Ramos (cell line): ENCODE results near the gene KAT2B.

ENCODE experiments used
- in situ Hi-C: fragments of 300-500 bp; cut with MboI; formaldehyde crosslinking; loops from one replicate; pipeline ENCODE4 v1.14.3; 2022; ENCODE audit warnings: low sequenced_read_pairs; ENCODE audit not compliant: unreplicated experiment

KAT2B gene

DNA sequence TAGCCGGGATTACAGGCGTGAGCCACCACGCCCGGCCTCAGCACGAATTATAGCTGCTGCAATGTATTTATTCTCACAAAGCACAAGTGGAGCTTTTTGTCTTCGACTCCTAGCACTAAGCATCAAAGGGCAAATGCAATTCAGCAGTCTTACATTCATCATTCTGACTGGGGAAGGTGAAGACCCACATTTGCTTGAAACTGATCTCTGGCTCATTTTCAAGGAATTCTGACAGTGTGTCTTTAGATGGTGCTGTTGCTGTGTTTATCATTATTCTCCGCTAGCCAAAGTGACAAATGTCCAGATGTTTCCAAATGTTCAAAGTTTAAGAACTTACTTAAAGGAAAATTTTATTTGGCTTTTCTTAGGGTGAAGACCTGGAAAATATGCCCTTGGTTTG, 89.9 kb downstream of the KAT2B start:
- in situ Hi-C loops: no loop called here

DNA sequence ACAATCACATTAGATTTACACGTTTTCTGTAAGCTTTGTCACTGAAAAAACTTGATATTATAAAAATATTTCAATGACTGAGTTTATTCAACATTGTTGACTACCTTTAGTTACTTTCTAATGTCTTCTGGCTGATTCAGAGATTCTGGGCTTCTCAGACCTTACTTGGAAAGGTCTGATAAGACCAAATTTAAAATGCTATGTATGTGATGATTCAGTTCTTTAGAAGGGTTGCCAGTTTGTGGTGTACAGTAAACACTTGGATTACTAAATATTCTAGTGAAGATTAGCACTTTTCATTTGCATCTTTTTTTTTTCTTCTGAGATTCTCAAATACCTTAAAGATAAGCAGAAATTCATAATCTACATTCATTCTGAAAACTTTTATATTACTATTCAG, 96.0 kb downstream of the KAT2B start:
- in situ Hi-C loops: no loop called here

DNA sequence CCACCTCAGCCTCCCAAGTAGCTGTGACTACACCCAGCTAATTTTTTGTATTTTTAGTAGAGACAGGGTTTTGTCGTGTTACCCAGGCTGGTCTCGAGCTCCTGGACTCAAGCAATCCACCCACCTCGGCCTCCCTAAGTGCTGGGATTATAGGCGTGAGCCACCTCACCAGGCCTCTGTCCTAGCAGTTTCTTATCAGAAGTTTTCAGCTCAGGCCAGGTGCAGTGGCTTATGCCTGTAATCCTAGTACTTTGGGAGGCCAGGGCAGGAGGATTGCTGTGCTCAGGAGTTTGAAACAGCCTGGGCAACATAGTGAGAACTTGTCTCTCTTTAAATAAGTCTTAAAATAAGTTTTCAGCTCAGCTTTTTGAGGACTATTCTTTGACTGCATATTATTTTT, 97.4 kb downstream of the KAT2B start:
- in situ Hi-C loops: no loop called here

DNA sequence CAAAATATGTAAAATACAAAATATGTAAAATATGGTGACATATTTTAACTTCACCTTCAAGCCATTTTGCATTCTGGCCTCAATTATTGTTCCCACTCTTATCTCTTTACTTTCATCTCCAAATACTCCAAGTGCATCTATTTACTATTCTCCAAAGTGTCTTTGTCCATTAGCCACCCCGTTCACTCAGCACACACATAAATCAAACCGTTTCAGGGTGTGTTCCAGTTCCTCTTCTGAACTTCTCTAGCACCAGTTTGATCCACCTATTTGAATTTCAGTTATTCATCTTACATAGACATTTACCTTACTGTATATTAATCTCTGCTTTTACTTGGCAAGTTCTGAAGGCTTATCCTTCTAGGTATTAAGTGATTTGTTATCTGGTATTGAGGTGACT, 100.6 kb downstream of the KAT2B start:
- in situ Hi-C loops: no loop called here

DNA sequence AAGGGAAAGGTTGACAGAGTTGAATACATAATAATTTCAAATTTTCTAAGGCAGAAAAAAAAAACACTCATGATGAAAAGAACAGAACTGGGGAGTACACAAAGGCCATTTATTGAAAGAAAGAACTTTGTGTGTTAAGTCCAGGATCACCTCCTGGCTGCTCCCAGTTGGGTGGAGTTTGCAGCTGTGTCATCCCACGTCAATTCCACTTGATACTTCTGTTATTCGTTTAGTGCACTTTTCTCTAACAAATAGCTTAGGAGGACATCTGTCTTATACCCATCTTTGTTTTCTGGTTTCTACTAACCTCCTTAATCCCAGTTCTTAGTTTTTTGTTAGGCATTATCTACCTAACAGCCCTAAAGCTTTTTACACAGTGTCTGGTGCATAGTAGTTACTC, 101.1 kb downstream of the KAT2B start:
- in situ Hi-C loops: no loop called here

DNA sequence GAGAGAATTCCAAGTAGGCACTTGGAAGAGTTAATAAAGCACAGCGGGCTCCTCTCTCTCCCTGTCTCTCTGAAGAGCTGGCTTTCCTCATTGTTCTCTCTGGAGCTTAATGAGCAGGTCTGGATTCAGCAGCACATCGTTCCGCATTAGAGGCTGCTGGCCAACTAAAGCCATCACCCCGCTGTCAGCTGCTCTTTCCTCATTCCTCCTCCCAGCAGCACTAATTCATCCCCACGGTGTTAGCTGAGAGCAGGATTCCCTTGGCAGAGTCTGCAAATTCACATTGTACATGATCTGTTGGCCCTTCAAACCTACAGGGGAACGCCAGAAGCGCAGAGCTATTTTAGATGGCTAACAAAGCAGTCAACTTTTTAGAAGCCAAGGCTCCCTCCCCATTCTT, 101.6 kb downstream of the KAT2B start:
- in situ Hi-C loops: no loop called here

DNA sequence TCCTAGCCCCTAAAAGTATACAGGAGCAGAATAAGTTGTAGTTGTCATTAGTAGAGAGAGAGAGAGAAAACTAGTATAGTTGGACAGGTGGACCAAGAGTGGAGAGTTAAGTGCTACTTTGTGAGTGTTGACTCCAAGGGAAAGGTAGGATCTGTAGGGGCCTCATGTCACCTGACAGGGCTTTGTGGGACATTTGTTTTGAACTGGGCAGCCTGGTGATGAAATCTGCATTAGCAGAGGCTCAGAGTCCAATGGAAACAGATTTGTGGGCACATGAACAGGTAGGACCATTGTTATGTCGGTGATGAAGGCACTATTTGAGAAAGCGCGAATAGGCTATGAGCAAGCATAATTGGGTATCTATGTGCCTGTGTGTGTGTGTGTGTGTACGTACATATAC, 102.3 kb downstream of the KAT2B start:
- in situ Hi-C loops: no loop called here

DNA sequence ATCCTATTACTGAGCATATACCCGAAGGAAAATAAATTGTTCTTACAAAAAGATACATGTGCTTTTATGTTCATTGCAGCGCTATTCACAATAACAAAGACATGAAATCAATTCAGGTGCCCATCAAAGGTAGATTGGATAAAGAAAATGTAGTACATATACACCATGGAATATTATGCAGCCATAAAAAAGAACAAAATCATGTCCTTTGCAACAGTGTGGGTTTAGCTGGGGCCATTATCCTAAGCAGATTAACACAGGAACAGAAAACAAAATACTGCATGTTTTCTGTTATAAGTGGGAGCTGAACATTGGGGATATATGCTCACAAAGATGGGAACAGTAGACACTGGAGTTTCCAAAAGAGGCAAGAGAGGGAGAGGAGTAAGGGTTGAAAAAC, 103.3 kb downstream of the KAT2B start:
- in situ Hi-C loops: no loop called here

DNA sequence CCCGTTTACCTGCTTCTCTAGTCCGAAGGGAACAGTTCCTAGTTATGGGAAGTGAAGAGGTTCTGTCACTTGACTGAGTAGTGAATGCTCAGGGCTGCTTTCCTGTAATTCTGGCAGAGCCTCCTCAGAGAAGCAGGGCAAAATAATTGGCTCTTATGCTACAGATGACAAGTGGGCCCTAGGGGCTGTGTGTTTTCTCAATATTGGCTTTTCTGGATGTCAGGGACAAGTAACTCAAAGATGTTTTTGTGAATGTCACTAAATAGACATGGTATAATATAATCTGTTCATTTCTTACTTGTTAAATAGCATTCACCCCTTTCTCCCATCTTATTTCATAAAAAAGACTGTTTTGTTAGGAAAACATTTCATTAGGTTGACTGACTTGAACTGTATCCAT, 105.6 kb downstream of the KAT2B start:
- in situ Hi-C loops: no loop called here

DNA sequence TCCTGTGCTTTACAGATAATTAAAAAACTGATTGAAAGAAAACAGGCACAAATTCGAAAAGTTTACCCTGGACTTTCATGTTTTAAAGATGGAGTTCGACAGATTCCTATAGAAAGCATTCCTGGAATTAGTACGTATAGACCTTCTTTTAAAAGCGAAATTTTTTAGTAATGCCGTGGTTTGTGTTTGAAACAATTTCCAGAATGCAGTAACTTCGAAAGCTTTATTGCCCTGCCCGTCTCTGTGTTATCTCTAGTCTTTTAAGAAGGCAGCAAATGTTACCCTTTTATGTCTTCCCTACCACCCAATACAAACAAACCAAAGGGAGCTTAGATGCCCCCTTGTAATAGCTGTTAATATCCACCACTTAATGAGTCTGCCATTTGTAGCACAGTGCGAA, 106.1 kb downstream of the KAT2B start:
- in situ Hi-C loops: no loop called here

DNA sequence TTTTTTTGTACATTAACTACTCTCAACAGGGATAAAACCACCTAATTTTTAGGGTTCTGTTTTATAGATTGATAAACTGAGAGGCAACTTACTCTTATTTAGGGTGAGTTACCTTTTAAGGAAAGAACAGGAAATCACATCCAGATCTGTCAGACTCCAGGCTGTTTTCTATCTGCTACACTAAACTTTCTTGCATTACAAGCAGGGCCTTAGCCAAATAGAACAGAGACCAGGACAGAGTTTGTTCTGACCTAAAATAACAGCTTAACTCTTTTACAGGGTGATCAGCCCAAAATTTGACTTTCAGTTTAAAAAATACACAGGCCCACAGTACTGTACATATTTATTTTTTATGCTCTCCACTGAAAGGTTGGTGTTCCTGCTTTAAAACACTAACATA, 107.1 kb downstream of the KAT2B start:
- in situ Hi-C loops: no loop called here

DNA sequence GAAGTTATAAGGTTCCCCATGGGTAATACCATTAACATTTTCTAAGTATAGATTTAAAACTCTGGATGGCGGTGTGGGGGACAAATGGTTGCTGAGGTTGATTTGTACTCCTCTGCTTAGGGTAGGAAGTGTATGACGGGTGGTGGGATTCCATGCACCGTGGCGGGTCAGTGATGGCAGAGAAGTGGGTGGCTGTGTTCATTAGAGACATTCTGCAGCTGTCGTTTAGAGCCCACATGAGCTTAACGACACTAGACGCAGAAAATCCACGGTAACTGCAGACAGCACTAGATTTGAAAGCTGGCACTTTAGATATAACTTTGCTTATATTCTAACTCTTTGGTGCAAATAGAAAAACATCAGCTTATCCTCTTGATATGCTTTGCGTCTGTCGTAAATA, 108.2 kb downstream of the KAT2B start:
- in situ Hi-C loops: no loop called here

DNA sequence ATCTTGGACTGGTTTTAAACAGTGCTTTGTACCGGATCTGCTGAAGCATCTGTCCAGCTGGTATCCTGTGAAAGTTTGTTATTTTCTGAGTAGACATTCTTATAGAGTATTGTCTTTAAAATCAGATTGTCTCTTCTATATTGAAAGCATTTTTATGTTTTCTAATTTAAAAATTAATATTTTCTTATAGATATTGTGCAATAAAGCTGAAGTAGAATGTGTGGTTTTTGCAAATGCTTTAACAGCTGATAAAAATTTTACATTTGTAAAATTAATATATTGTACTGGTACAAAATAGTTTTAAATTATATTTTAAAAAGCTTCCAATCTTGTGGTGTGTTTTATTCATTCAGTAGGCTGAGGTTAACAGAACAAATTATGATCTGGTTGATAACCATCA, 113.8 kb downstream of the KAT2B start:
- in situ Hi-C loops: no loop called here

DNA sequence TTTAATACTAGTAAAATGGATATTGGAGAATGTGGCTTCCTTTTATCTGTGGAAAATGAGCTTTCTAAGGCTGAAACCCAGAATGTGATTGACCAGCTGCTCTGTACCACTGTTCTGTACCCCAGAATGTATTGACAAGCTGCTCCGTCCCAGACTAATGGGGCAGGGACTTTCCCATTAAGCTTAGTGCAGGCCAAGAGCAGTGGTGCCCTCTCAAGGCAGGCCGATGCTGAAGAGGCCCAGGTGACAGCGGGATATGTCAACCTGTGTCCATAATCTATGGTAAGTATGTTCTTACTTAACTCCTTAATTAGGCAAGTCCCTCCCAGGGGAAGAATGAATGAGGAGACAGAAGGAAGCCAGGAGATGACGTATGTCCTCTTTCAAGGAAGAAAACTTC, 114.7 kb downstream of the KAT2B start:
- in situ Hi-C loops: no loop called here

DNA sequence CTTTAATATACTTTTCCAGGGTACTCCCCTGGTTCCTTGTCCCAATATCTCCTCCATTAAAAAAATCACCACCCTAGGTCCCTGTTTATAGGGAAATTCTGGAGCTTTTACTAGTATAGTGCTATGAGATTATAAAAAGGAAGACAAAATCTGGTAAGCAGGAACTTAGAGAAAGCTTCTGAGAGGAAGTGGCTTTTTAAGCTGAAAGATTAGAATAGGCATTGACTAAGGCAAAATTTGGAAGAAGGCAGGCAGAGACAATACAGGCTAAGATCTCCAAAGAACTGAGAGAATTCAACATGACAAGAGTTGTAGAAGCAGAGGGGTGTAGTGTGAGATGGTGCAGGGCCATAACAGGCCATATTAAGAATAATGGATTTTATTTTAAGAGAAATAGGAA, 120.0 kb downstream of the KAT2B start:
- in situ Hi-C loops: no loop called here

DNA sequence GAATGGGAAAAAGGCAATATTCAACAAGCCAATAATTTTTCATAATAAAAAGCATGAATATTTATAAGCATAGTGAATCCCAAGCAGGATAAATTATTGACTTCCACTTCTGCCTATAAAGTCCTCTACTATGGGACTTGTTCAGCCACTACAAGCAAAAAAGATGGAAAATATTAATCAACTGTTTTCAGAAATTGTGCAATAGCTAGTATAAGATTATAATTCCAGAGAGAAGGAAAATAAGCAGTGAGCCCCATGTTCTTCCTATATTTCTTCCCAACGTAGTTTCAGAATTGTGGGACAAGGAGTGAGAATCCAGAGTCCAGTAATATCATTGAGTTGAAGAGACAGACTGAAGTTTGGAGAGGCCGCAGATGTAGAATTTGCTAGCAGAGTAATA, 121.5 kb downstream of the KAT2B start:
- in situ Hi-C loops: no loop called here

DNA sequence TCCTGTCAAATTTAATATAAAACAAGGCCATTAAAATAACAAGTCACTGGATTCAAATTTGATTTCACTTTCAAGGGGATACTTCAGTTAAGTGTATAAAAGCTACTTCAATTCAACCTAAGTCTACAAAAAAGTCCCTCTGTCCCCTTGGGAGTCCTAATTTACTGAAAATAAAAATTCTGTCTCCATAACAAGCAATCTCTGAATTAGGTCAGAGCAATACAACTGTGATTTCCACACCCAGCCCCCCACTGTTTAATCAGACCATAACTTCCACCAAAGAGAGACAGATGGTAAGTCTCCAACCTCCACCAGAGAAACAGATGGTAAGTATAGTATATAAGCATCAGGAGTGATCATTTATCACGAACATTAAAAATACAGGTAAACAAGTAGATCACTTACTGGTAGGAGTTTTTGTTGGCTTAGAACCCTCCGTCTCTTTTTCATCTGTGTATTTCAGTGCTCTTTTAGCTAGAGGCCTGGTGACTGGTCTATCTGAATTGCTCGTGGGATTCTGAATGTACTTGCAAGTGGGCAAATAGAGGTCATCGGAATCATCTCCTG, 133.7 kb downstream of the KAT2B start:
- in situ Hi-C loops: no loop called here

DNA sequence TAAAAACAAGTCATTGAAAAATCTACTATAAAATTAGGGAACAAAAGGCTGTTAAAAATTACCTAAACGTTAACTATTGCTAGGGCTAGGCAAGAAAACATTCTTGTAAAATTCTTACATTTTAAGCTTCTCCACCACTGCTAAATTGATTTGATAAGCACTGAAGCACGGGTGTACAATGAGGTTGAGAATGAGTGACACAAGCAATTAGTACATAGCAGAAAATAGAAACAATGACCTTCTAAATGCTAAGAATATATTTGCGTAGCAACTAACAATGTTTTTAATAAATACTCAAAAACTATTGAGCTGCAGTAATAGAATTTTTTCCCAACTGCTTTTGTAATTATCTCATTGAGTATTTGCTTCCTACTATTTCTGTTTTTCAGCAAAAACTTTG, 141.0 kb downstream of the KAT2B start:
- in situ Hi-C loops: loop anchor here (10.0 kb wide), 1 partner anchor 136 kb away; the partner anchor contains the start of gene KAT2B

DNA sequence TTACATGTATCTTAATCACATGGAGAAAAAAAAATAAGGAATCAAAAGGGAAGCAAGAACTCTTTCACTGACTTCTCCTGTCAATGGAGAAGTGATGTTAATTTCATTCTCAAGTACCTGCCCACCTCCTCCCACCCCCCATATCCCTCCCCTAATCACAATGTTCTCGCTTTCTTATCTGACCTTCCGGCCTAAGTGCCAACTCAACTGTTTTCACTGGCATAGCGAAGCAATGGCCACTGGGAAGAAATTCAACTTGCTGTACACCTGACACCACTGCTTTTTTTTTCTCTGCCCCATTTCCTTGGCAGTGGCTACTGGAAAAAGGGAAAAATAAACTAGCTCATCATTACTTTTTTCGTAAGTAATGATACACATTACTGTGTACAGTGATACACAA, 142.0 kb downstream of the KAT2B start:
- in situ Hi-C loops: loop anchor here (10.0 kb wide), 1 partner anchor 137 kb away; the partner anchor contains the start of gene KAT2B

DNA sequence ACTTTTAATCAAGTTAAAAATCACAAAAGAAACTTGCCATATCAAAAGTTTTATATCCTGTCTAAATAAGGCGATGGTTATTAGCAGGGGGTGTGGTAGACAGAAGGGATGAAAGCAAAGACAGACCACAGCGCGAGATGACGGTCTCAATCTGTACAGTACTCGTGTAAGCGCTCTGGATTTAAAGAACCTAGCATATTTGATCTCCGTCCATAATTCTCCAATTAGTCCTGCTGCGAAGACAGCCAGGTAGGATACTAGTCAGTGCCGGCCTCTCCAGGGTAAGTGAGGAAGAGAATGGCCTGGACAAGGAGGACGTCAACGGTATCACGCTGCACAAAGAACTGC, 145.1 kb downstream of the KAT2B start:
- in situ Hi-C loops: loop anchor here (10.0 kb wide), 1 partner anchor 141 kb away; the partner anchor contains the start of gene KAT2B

DNA sequence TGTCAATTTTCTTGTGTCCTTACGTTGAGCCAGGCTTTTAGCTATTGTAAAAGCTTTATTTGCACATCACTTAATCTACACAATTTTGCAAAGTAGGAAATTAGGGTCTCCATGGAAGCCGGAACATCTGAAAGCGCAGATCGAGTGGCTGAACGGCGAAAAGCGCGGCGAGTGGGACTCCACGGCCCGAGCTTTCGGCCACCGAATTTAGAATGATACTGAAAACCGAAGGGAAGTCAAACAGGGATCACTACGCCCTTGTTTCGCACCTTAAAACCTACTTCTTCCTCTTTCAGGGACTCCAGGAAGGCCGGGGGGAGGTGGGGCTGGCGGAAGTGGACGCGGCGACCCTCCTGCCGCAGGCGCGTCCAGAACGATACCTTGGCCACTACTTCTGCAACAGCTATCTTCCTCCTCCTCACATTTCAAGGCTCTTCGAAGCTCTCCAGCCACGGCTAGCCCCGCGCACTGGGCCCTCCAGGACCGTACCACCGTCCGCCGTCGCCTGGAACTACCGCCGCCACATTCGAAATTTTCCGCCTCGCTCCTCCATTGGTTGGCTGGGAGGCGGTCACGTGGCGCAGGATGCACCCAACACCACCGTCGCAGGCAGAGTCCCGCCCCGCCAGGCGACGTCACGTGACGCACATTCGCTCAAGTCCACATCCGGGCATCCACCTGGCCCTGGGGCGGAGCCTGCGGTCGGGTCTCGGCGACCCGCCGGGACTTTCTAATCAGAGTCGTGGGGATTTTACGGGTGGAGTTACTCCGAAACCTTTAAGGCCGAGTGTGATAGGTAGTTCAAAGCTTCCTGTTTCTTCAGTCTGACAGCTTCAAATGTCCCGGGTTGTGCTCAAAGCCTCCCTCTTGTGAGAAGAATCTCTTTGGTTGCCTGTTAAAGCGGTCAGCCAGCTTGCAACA, 145.7 kb downstream of the KAT2B start, which contains the start of gene SGO1:
SGO1 (minus strand) TSS at position 528 of the 921 bp plus-strand sequence. CDS start 2,179 bp downstream, outside the sequence.
- in situ Hi-C loops: loop anchor here (10.0 kb wide), 1 partner anchor 141 kb away; the partner anchor contains the start of gene KAT2B
